ENCODE results near the gene GNAI1. TPM values are rescaled to one million over a fixed set of nuclear protein-coding genes. Genes with fewer than 3 reads are reported as not detected.

Gene GNAI1
- total RNA-seq, 2 experiments from 2014 or later, result not detected

- Histone ChIP-seq H3K9me2 (ENCODE audit: insufficient read depth, low read length) (no peaks in the 10 kb centered on the region), H4K20me1 (ENCODE audit: insufficient read depth, low read length) (no peaks in the 10 kb centered on the region), H3K79me2 (ENCODE audit: insufficient read depth, low read depth, low read length) (no peaks in the 10 kb centered on the region), H3K4me1 (ENCODE audit: insufficient read depth, low read length, poor library complexity, severe bottlenecking) (no peaks in the 10 kb centered on the region), H3K27ac (ENCODE audit: low read depth, low read length, poor library complexity, severe bottlenecking) (no peak overlapping the region), H2AFZ (ENCODE audit: low read length) (no peak overlapping the region), H3K9me3 (ENCODE audit: low read length) (no peaks in the 10 kb centered on the region), H3K36me3 (ENCODE audit: insufficient read depth, low read length) (no peaks in the 10 kb centered on the region), H3K4me2 (ENCODE audit: low read length) (no peak overlapping the region), H3K4me3 (ENCODE audit: low read depth, low read length, poor library complexity, severe bottlenecking) (no peak overlapping the region)
- no peak for TF ChIP-seq EZH2phosphoT487 (IDR thresholded peaks at IDR 0.05; ENCODE audit: borderline replicate concordance, low read depth, low read length)
- TF ChIP-seq CTCF (conservative IDR thresholded peaks at IDR 0.05; ENCODE audit: low read length), result no peak
- CTCF ChIA-PET (ENCODE audit: unreplicated experiment), result no interaction called here
- DNase-seq (ENCODE audit: low spot score), result no peak
- no TSS peak for BruUV-seq (replicated peaks)
- intact Hi-C loops (cut with micrococcal nuclease; ENCODE audit: unreplicated experiment), result no loop called here
- POLR2A ChIA-PET, result interaction anchor here (1.8 kb wide), 1 partner anchor 11 kb away, joined by 6 read pairs; no protein-coding TSS in a partner anchor
Measured at GRCh38 chr7:80213814-80214213, 79.2 kb downstream of the GNAI1 start.

DNA sequence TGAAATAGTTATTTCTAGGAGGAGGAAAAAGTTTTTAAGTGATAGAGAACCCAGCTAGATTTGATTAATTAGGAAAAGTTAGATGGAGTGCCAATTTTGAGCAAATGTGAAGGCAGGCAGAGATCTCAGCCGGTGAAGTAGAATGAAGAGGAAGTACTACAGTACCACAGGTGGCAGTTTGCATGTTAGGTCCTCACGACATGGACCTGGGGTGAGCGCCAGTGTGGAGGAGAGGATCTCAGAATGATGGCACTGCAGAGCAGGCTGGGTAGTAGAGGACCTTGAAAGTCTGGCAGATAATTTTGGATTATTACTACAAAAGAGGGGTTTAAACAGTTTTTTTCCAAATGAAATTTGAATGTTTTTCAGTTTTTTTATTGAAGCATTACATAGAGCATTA is 81.1 kb downstream of the GNAI1 start:
- no peak for DNase-seq (ENCODE audit: low spot score)
- no TSS peak for BruUV-seq (replicated peaks)
- Histone ChIP-seq H3K79me2 (ENCODE audit: insufficient read depth, low read depth, low read length) (no peaks in the 10 kb centered on the region), H3K4me2 (ENCODE audit: low read length) (no peak overlapping the region), H3K36me3 (ENCODE audit: insufficient read depth, low read length) (no peaks in the 10 kb centered on the region), H4K20me1 (ENCODE audit: insufficient read depth, low read length) (no peaks in the 10 kb centered on the region), H2AFZ (ENCODE audit: low read length) (no peak overlapping the region), H3K4me1 (ENCODE audit: insufficient read depth, low read length, poor library complexity, severe bottlenecking) (no peaks in the 10 kb centered on the region), H3K9me3 (ENCODE audit: low read length) (no peaks in the 10 kb centered on the region), H3K4me3 (ENCODE audit: low read depth, low read length, poor library complexity, severe bottlenecking) (no peak overlapping the region), H3K27ac (ENCODE audit: low read depth, low read length, poor library complexity, severe bottlenecking) (no peak overlapping the region), H3K9me2 (ENCODE audit: insufficient read depth, low read length) (no peaks in the 10 kb centered on the region)
- CTCF ChIA-PET (ENCODE audit: unreplicated experiment), result no interaction called here
- intact Hi-C loops (cut with micrococcal nuclease; ENCODE audit: unreplicated experiment), result no loop called here
- POLR2A ChIA-PET, result interaction anchor here (0.6 to 1.8 kb wide), 2 partner anchors 13 to 22 kb away, joined by 5 to 6 read pairs; no protein-coding TSS in a partner anchor
- no peak for TF ChIP-seq EZH2phosphoT487 (IDR thresholded peaks at IDR 0.05; ENCODE audit: borderline replicate concordance, low read depth, low read length)
- no peak for TF ChIP-seq CTCF (conservative IDR thresholded peaks at IDR 0.05; ENCODE audit: low read length)

DNA sequence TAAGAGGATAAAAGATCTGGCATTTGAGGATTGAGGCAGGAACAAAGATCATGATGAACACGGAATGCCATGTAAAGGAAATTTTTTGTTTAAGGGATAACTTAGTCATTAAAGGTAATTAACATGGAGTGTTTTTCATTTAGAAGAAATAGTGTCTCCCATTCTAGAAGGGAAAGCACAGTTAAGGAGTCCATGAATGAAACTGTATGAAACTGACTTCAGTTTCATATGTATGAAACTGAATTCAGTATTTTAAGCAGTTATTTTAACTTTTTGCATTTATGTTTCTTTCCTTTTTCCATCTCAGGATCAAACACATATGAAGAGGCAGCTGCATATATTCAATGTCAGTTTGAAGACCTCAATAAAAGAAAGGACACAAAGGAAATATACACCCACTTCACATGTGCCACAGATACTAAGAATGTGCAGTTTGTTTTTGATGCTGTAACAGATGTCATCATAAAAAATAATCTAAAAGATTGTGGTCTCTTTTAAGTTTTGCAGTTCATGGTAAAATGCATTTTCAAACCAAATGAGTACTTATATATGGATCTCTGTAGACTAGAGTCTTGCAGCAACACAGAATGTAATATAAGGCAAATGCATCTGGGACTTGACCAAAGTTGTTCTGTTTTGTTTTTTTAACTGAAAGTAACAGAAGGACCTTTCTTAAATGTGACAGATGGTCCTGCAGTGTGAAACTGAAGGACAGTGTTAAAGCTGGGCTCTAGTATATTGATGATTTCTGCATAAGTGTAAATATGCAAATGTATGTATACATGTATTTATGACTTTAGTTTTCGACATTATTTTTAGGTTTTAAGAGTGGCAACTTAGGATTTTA is 82.6 kb downstream of the GNAI1 start:
- DNase-seq (ENCODE audit: low spot score), result no peak
- Histone ChIP-seq H4K20me1 (ENCODE audit: insufficient read depth, low read length) (no peaks in the 10 kb centered on the region), H3K9me2 (ENCODE audit: insufficient read depth, low read length) (no peaks in the 10 kb centered on the region), H2AFZ (ENCODE audit: low read length) (no peak overlapping the region), H3K4me2 (ENCODE audit: low read length) (no peak overlapping the region), H3K4me1 (ENCODE audit: insufficient read depth, low read length, poor library complexity, severe bottlenecking) (no peaks in the 10 kb centered on the region), H3K4me3 (ENCODE audit: low read depth, low read length, poor library complexity, severe bottlenecking) (no peak overlapping the region), H3K79me2 (ENCODE audit: insufficient read depth, low read depth, low read length) (no peaks in the 10 kb centered on the region), H3K9me3 (ENCODE audit: low read length) (no peaks in the 10 kb centered on the region), H3K36me3 (ENCODE audit: insufficient read depth, low read length) (no peaks in the 10 kb centered on the region), H3K27ac (ENCODE audit: low read depth, low read length, poor library complexity, severe bottlenecking) (no peak overlapping the region)
- BruUV-seq (replicated peaks), result no TSS peak
- ChIA-PET CTCF (ENCODE audit: unreplicated experiment) (no interaction called here), POLR2A (no interaction called here)
- TF ChIP-seq CTCF (conservative IDR thresholded peaks at IDR 0.05; ENCODE audit: low read length) (no peak), EZH2phosphoT487 (IDR thresholded peaks at IDR 0.05; ENCODE audit: borderline replicate concordance, low read depth, low read length) (no peak)
- intact Hi-C loops (cut with micrococcal nuclease; ENCODE audit: unreplicated experiment), result no loop called here

Data from OCI-LY7 (cell line).